Measurements from ENCODE around the gene HOXC6. TPM values are rescaled to one million over a fixed set of nuclear protein-coding genes. Genes with fewer than 3 reads are reported as not detected.
A peak's percentile ranks its signal among the peaks of the same experiment; 100 is the strongest.

HOXC6 gene
- total and polyA plus RNA-seq, 9 of the 15 experiments (the other 6 are each of a cell fraction or from before 2014, with no cell fraction given): 0.06 to 4.0 (median 1.4) TPM

DNA sequence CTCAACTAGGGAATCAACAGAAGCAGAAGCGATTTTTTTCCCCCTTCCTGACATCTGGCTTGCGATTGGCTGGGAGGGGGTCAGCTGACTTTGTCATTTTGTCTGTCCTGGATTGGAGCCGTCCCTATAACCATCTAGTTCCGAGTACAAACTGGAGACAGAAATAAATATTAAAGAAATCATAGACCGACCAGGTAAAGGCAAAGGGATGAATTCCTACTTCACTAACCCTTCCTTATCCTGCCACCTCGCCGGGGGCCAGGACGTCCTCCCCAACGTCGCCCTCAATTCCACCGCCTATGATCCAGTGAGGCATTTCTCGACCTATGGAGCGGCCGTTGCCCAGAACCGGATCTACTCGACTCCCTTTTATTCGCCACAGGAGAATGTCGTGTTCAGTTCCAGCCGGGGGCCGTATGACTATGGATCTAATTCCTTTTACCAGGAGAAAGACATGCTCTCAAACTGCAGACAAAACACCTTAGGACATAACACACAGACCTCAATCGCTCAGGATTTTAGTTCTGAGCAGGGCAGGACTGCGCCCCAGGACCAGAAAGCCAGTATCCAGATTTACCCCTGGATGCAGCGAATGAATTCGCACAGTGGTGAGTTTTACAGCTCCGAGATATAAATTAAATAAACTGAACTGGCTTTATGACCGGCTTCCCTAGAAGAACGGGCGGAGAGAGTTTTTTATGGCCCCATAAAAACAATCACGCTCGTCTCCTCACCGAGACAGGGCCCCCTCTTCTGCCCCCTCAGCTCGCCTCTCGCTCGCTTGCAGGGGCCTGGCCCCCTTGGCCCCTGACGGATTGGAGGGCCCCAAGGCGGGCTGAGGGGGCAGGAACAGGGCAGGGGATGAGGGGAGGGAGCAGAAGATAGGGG is at the start of gene HOXC6 (continued):
- TF ChIP-seq, protein P1, sequence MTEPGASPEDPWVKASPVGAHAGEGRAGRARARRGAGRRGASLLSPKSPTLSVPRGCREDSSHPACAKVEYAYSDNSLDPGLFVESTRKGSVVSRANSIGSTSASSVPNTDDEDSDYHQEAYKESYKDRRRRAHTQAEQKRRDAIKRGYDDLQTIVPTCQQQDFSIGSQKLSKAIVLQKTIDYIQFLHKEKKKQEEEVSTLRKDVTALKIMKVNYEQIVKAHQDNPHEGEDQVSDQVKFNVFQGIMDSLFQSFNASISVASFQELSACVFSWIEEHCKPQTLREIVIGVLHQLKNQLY (CRISPR knock-in tag; conservative IDR thresholded peaks at IDR 0.05): no peak
- TF ChIP-seq L3MBTL2 (IDR thresholded peaks at IDR 0.05): 0 out of 2 replicates have a peak, but pooled peaks have one; percentile 22
- TF ChIP-seq, protein P2, sequence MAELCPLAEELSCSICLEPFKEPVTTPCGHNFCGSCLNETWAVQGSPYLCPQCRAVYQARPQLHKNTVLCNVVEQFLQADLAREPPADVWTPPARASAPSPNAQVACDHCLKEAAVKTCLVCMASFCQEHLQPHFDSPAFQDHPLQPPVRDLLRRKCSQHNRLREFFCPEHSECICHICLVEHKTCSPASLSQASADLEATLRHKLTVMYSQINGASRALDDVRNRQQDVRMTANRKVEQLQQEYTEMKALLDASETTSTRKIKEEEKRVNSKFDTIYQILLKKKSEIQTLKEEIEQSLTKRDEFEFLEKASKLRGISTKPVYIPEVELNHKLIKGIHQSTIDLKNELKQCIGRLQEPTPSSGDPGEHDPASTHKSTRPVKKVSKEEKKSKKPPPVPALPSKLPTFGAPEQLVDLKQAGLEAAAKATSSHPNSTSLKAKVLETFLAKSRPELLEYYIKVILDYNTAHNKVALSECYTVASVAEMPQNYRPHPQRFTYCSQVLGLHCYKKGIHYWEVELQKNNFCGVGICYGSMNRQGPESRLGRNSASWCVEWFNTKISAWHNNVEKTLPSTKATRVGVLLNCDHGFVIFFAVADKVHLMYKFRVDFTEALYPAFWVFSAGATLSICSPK (IDR thresholded peaks at IDR 0.05; ENCODE audit: borderline replicate concordance): no peak
- TF ChIP-seq, protein P3, sequence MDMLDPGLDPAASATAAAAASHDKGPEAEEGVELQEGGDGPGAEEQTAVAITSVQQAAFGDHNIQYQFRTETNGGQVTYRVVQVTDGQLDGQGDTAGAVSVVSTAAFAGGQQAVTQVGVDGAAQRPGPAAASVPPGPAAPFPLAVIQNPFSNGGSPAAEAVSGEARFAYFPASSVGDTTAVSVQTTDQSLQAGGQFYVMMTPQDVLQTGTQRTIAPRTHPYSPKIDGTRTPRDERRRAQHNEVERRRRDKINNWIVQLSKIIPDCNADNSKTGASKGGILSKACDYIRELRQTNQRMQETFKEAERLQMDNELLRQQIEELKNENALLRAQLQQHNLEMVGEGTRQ (CRISPR knock-in tag; IDR thresholded peaks at IDR 0.05): peak; percentile 85
- TF ChIP-seq EGR1 (conservative IDR thresholded peaks at IDR 0.05): no peak
- TF ChIP-seq ZSCAN29 (IDR thresholded peaks at IDR 0.05): 0 out of 2 replicates have a peak, but pooled peaks have one; percentile 46
- no peak for TF ChIP-seq CEBPG (CRISPR knock-in tag; IDR thresholded peaks at IDR 0.05)
- TF ChIP-seq CEBPG (tag; conservative IDR thresholded peaks at IDR 0.05 in 1 of 2, IDR thresholded peaks at IDR 0.05 in 1 of 2): no peak
- no peak for TF ChIP-seq PHB (CRISPR knock-in tag; IDR thresholded peaks at IDR 0.05)
- TF ChIP-seq STAT5B (CRISPR knock-in tag; IDR thresholded peaks at IDR 0.05): no peak
- no peak for TF ChIP-seq MEF2A (IDR thresholded peaks at IDR 0.05; ENCODE audit: control insufficient read depth, low read depth, low read length)
- TF ChIP-seq, protein P4, sequence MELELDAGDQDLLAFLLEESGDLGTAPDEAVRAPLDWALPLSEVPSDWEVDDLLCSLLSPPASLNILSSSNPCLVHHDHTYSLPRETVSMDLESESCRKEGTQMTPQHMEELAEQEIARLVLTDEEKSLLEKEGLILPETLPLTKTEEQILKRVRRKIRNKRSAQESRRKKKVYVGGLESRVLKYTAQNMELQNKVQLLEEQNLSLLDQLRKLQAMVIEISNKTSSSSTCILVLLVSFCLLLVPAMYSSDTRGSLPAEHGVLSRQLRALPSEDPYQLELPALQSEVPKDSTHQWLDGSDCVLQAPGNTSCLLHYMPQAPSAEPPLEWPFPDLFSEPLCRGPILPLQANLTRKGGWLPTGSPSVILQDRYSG (tag; conservative IDR thresholded peaks at IDR 0.05; ENCODE audit: low read depth): no peak
- TF ChIP-seq, protein P5, sequence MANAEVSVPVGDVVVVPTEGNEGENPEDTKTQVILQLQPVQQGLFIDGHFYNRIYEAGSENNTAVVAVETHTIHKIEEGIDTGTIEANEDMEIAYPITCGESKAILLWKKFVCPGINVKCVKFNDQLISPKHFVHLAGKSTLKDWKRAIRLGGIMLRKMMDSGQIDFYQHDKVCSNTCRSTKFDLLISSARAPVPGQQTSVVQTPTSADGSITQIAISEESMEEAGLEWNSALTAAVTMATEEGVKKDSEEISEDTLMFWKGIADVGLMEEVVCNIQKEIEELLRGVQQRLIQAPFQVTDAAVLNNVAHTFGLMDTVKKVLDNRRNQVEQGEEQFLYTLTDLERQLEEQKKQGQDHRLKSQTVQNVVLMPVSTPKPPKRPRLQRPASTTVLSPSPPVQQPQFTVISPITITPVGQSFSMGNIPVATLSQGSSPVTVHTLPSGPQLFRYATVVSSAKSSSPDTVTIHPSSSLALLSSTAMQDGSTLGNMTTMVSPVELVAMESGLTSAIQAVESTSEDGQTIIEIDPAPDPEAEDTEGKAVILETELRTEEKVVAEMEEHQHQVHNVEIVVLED (CRISPR knock-in tag; IDR thresholded peaks at IDR 0.05): no peak
- no peak for TF ChIP-seq KDM1A (IDR thresholded peaks at IDR 0.05)
- no peak for TF ChIP-seq SMAD4 (CRISPR knock-in tag; conservative IDR thresholded peaks at IDR 0.05)
- TF ChIP-seq RAD51 (IDR thresholded peaks at IDR 0.05; ENCODE audit: borderline replicate concordance, low read depth): peak; percentile 85
- TF ChIP-seq POLR2G (IDR thresholded peaks at IDR 0.05; ENCODE audit: low read depth, low read length): no peak
- no peak for TF ChIP-seq ZNF766 (CRISPR knock-in tag; conservative IDR thresholded peaks at IDR 0.05)
- no peak for TF ChIP-seq CAMTA2 (CRISPR knock-in tag; conservative IDR thresholded peaks at IDR 0.05)
- TF ChIP-seq CBFA2T2 (conservative IDR thresholded peaks at IDR 0.05): 0 out of 2 replicates have a peak, but pooled peaks have one; percentile 4
- no peak for TF ChIP-seq SNIP1 (IDR thresholded peaks at IDR 0.05; ENCODE audit: low read depth)
- TF ChIP-seq PPARD (CRISPR knock-in tag; IDR thresholded peaks at IDR 0.05): no peak
- TF ChIP-seq FUS (optimal IDR thresholded peaks at IDR 0.05; ENCODE audit: low read depth, low read length): no peak
